Sigmoid colon (tissue), 3 donors: ENCODE data around the gene NLN.

Source experiments
- CTCF ChIP-seq, 4 experiments: fragments of 450-650 bp in 3 of 4; fragments of 200-600 bp in 1 of 4; IDR thresholded peaks; one replicate each; pipeline ENCODE4 v1.5.1; 2016 to 2019; ENCODE audit warnings: antibody characterized with exemption in 4 of 4, mild to moderate bottlenecking in 3 of 4, moderate library complexity in 2 of 4
- POLR2A ChIP-seq, 2 donors: fragments of 450-650 bp; IDR thresholded peaks; one replicate each; pipeline ENCODE4 v1.6.1; 2016; ENCODE audit warnings: antibody characterized with exemption in 2 of 2, mild to moderate bottlenecking in 2 of 2, moderate library complexity in 2 of 2

GRCh38 chr5:65820373-65820772, 98.4 kb downstream of the NLN start:
- TF ChIP-seq CTCF (IDR thresholded peaks at IDR 0.05) (no peak), POLR2A (IDR thresholded peaks at IDR 0.05) (no peak)
